Thymus (tissue), 11 donors: Measurements from ENCODE around the gene SLC22A12. TPM values are rescaled to one million over a fixed set of nuclear protein-coding genes. Genes with fewer than 3 reads are reported as not detected.

Experiments
- DNase-seq, 9 donors: peaks; one replicate each; pipeline ENCODE4 v3.0.0-alpha.2; 2013; ENCODE audit warnings: low spot score in 9 of 9, low read depth in 6 of 9, missing footprints in 1 of 9
- H3K27ac ChIP-seq, 2 donors: one replicate each; pipeline ENCODE4 v1.5.1; 2013; ENCODE audit warnings: control low read depth in 1 of 2, low read depth in 1 of 2, low read length in 1 of 2, mild to moderate bottlenecking in 1 of 2, moderate library complexity in 1 of 2
- H3K27me3 ChIP-seq, 2 donors: one replicate each; pipeline ENCODE4 v1.5.1; 2013; ENCODE audit warnings: low read length in 1 of 2; ENCODE audit not compliant: control insufficient read depth in 2 of 2, insufficient read depth in 1 of 2
- H3K36me3 ChIP-seq, 2 donors: one replicate each; pipeline ENCODE4 v1.5.1; 2013; ENCODE audit warnings: low read length in 1 of 2, mild to moderate bottlenecking in 1 of 2, moderate library complexity in 1 of 2; ENCODE audit not compliant: control insufficient read depth in 2 of 2, insufficient read depth in 2 of 2
- H3K4me1 ChIP-seq, 2 donors: one replicate each; pipeline ENCODE4 v1.5.1; 2013; ENCODE audit warnings: low read length in 2 of 2; ENCODE audit not compliant: control insufficient read depth in 2 of 2, insufficient read depth in 2 of 2
- H3K4me3 ChIP-seq, 2 donors: one replicate each; pipeline ENCODE4 v1.5.1; 2013; ENCODE audit warnings: low read length in 2 of 2, control low read depth in 1 of 2, mild to moderate bottlenecking in 1 of 2
- H3K9me3 ChIP-seq, 2 donors: one replicate each; pipeline ENCODE4 v1.5.1; 2013; ENCODE audit warnings: low read length in 1 of 2, mild to moderate bottlenecking in 1 of 2; ENCODE audit not compliant: control insufficient read depth in 2 of 2, insufficient read depth in 1 of 2
- WGBS: extraction: QIAGEN DNeasy Blood & Tissue Kit; methylation state at CpG from one replicate; pipeline ENCODE4 v1.1.7; 2013; 5-methylcytosine and 5-hydroxymethylcytosine counted together
- polyA plus RNA-seq: library from polyadenylated mRNA; stranded (reverse); fragments of 200-250 nt; gene quantifications from one replicate; pipeline ENCODE4 v1.2.3, GENCODE V29; 2013
- total RNA-seq: library from RNA; stranded (reverse); fragments of 120-200 nt; gene quantifications from one replicate; pipeline ENCODE4 v1.2.4, GENCODE V29; 2013
- donor health status: healthy.

The SLC22A12 gene
- total and polyA plus RNA-seq, 2 donors = not detected

- Histone ChIP-seq H3K4me3 (no peak overlapping the region), H3K4me1 (peaks cover 0 to 10% of the 10 kb centered on the region in 2 donors), H3K27ac (no peak overlapping the region), H3K36me3 (no peaks in the 10 kb centered on the region), H3K9me3 (no peaks in the 10 kb centered on the region), H3K27me3 (no peaks in the 10 kb centered on the region)
- DNase-seq = no peak
- WGBS = 95% methylated on average over 30 of the region's 30 CpGs
These were observed 23.8 kb upstream of the SLC22A12 start for GRCh38 chr11:64566915-64567891.

- Histone ChIP-seq H3K36me3 (no peaks in the 10 kb centered on the region), H3K4me1 (peaks cover 0 to 10% of the 10 kb centered on the region in 2 donors), H3K4me3 (no peak overlapping the region), H3K9me3 (no peaks in the 10 kb centered on the region), H3K27me3 (no peaks in the 10 kb centered on the region), H3K27ac (no peak overlapping the region)
- 93% methylated on average over 34 of the region's 34 CpGs for WGBS
- no peak for DNase-seq
These were observed 22.9 kb upstream of the SLC22A12 start for GRCh38 chr11:64568041-64568571.

- DNase-seq = no peak
- Histone ChIP-seq H3K4me1 (peaks cover 0 to 10% of the 10 kb centered on the region in 2 donors), H3K9me3 (no peaks in the 10 kb centered on the region), H3K27ac (no peak overlapping the region), H3K36me3 (no peaks in the 10 kb centered on the region), H3K4me3 (no peak overlapping the region), H3K27me3 (no peaks in the 10 kb centered on the region)
- 97% methylated on average over 8 of the region's 8 CpGs for WGBS
These were observed 22.4 kb upstream of the SLC22A12 start for GRCh38 chr11:64568584-64569140.

- no peaks in the 10 kb centered on the region for H3K36me3 ChIP-seq
- H3K4me3 ChIP-seq = no peak overlapping the region
- H3K4me1 ChIP-seq = peaks cover 0 to 10% of the 10 kb centered on the region in 2 donors
- H3K9me3 ChIP-seq = no peaks in the 10 kb centered on the region
- no peak overlapping the region for H3K27ac ChIP-seq
- no peak for DNase-seq
- H3K27me3 ChIP-seq = no peaks in the 10 kb centered on the region
- WGBS = 97% methylated on average over 8 of the region's 8 CpGs
These were observed 21.6 kb upstream of the SLC22A12 start for GRCh38 chr11:64569300-64569970.

GRCh38 chr11:64570341-64570740 is 20.7 kb upstream of the SLC22A12 start:
- WGBS = 99% methylated on average over 3 of the region's 3 CpGs
- H3K4me3 ChIP-seq = no peak overlapping the region

GRCh38 chr11:64571050-64571409 is 20.0 kb upstream of the SLC22A12 start:
- no peak overlapping the region for H3K4me3 ChIP-seq
- H3K27ac ChIP-seq = no peak overlapping the region
- DNase-seq = no peak
- no peaks in the 10 kb centered on the region for H3K27me3 ChIP-seq
- H3K9me3 ChIP-seq = no peaks in the 10 kb centered on the region
- 93% methylated on average over 11 of the region's 11 CpGs for WGBS
- no peaks in the 10 kb centered on the region for H3K36me3 ChIP-seq
- peaks cover 0 to 10% of the 10 kb centered on the region in 2 donors for H3K4me1 ChIP-seq

More at GRCh38 chr11:64570341-64570740, 20.7 kb upstream of the SLC22A12 start:
- peaks cover 0 to 10% of the 10 kb centered on the region in 2 donors for H3K4me1 ChIP-seq
- H3K36me3 ChIP-seq = no peaks in the 10 kb centered on the region
- DNase-seq = no peak
- H3K27me3 ChIP-seq = no peaks in the 10 kb centered on the region
- no peak overlapping the region for H3K27ac ChIP-seq
- no peaks in the 10 kb centered on the region for H3K9me3 ChIP-seq

GRCh38 chr11:64571410-64572091 is 19.5 kb upstream of the SLC22A12 start:
- Histone ChIP-seq H3K4me1 (peaks cover 0 to 7% of the 10 kb centered on the region in 2 donors), H3K27me3 (no peaks in the 10 kb centered on the region), H3K27ac (no peak overlapping the region), H3K9me3 (peaks cover 0 to 2% of the 10 kb centered on the region in 2 donors), H3K4me3 (no peak overlapping the region), H3K36me3 (no peaks in the 10 kb centered on the region)
- 89% methylated on average over 22 of the region's 22 CpGs for WGBS
- no peak for DNase-seq

GRCh38 chr11:64572143-64572542 is 18.9 kb upstream of the SLC22A12 start:
- no peaks in the 10 kb centered on the region for H3K27me3 ChIP-seq
- WGBS = 90% methylated on average over 8 of the region's 8 CpGs

More at GRCh38 chr11:64572143-64572542, 18.9 kb upstream of the SLC22A12 start:
- H3K9me3 ChIP-seq = peaks cover 0 to 5% of the 10 kb centered on the region in 2 donors
- no peaks in the 10 kb centered on the region for H3K36me3 ChIP-seq
- DNase-seq = no peak
- H3K4me3 ChIP-seq = no peak overlapping the region
- no peak overlapping the region for H3K27ac ChIP-seq
- peaks cover 0 to 1% of the 10 kb centered on the region in 2 donors for H3K4me1 ChIP-seq
